HAP-1 (cell line): ENCODE results near the gene ABRACL.
"Not testable (repeated sequence)": the region's sequence is repeated elsewhere in the genome, so short reads cannot be mapped to it uniquely, and the experiment has no call there.

Source experiments
- DNase-seq, 2 experiments: peaks; one replicate each; pipeline ENCODE4 v3.0.0-alpha.2; 2016 to 2020; ENCODE audit warnings: low spot score in 2 of 2
- H3K27me3 ChIP-seq: fragments of 250-450 bp; sonication (Bioruptor Pico); 2 replicates; pipeline ENCODE4 v1.5.1; 2020; ENCODE audit warnings: low read depth, mild to moderate bottlenecking, moderate library complexity
- H3K36me3 ChIP-seq: fragments of 250-450 bp; sonication (Bioruptor Pico); replicated peaks from 2 replicates; pipeline ENCODE4 v1.5.1; 2020; ENCODE audit warnings: mild to moderate bottlenecking
- H3K4me1 ChIP-seq: fragments of 250-450 bp; sonication (Bioruptor Pico); 2 replicates; pipeline ENCODE4 v1.5.1; 2020; ENCODE audit warnings: mild to moderate bottlenecking
- H3K4me3 ChIP-seq: fragments of 250-450 bp; sonication (Bioruptor Pico); 2 replicates; pipeline ENCODE4 v1.5.1; 2020; ENCODE audit warnings: mild to moderate bottlenecking, moderate library complexity
- H3K9me3 ChIP-seq: fragments of 250-450 bp; sonication (Bioruptor Pico); 2 replicates; pipeline ENCODE4 v1.5.1; 2020; ENCODE audit warnings: mild to moderate bottlenecking, moderate library complexity
- in situ Hi-C: fragments of 300-500 bp; cut with MboI; formaldehyde crosslinking; loops from 3 replicates; pipeline ENCODE4 v1.14.3; 2020; ENCODE audit warnings: low sequenced_read_pairs, inconsistent platforms, mixed read lengths

Gene ABRACL

DNA sequence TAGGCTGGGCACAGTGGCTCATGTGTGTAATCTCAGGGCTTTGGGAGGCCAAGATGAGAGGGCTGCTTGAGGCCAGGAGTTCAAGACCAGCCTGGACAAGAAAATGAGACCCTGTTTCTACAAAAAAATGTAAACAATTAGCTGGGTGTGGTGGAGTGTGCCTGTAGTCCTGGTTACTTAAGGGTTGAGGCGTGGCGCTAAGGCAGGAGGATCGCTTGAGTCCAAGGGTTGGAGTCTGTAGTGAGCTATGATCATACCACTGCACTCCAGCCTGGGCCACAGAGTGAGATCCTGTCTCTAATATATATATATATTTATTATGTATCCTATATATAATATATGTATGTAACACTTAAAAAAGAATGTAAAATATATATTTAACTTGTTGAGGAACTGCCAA lies 7.9 kb upstream of the ABRACL start:
- H3K36me3 ChIP-seq: no peaks in the 10 kb centered on the region
- no peak for DNase-seq
- in situ Hi-C loops: no loop called here
- H3K4me3 ChIP-seq: no peak overlapping the region
- H3K27me3 ChIP-seq: no peaks in the 10 kb centered on the region
- H3K9me3 ChIP-seq: no peaks in the 10 kb centered on the region
- no peaks in the 10 kb centered on the region for H3K4me1 ChIP-seq

DNA sequence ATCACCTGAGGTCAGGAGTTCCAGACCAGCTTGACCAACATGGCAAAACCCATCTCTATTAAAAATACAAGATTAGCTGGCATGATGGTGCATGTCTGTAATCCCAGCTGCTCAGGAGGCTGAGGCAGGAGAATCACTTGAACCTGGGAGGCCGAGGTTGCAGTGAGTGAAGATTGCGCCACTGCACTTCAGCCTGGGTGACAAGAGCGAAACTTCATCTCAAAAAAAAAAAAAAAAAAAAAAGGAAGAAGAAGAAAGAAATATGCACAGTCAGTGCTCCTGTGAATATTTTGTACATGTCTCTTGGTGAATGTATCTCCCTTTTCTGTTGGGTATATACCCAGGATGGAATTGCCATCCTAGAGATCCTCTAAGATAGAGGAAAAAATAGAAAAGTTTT lies 3.1 kb upstream of the ABRACL start:
- in situ Hi-C loops, H3K4me3 ChIP-seq, H3K9me3 ChIP-seq, H3K27me3 ChIP-seq, H3K36me3 ChIP-seq, DNase-seq: not testable (repeated sequence)
- peaks cover 11% of the 10 kb centered on the region for H3K4me1 ChIP-seq

DNA sequence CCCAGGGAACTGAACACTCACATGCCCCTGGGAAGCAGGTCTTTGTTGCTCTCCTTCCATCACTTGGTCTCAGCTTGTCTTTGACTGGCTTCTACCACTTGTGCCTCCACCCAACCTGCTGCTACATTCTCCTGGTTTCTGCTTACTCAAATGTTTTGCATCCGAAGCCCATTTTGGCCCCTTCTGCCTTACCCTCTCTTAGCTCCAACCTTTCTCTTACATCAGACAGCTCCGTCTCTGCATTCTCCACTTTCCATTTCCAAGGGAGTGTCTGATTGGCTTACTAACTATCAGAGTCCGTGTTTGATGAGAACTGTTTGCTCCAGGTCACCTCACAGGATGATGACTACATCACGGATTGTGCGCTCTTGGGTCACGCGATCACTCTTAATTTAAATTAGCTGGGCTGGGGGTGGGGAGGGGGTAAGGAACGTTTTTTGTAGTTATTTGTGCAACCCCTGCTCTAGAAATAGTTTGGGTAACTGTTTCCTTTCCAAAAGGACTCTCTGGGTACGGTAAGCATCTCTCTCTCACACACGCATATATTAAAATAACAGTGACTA lies 844 bp upstream of the ABRACL start:
- Histone ChIP-seq H3K27me3 (no peaks in the 10 kb centered on the region), H3K9me3 (no peaks in the 10 kb centered on the region), H3K4me3 (peak overlapping the region; percentile 78), H3K36me3 (no peaks in the 10 kb centered on the region), H3K4me1 (peaks cover 22% of the 10 kb centered on the region)
- DNase-seq: peak in 1 of 2 experiments; percentile 26
- in situ Hi-C loops: no loop called here

DNA sequence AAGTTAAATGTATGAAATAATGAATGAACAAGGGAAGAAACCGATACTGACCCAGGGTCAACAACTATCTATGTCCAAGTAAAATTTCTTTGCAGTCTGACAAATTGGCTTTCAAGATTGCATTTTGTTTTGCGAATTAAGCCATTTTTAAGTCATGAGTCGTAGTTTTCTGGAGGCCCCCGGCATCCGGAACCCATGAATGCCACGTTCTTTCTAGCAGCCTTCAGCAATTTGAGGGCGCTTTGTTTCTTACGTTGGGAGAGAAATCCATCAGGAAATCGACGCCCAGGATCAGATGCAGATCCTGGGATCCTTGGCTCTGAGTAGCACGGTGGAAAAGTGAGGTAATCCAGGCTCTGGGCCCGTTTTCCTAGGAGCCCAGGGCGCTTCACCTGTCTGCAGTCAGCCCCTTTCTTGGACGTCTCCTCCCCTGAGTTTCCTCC lies 309 bp upstream of the ABRACL start:
- H3K27me3 ChIP-seq: no peaks in the 10 kb centered on the region
- in situ Hi-C loops: no loop called here
- peaks cover 22% of the 10 kb centered on the region for H3K4me1 ChIP-seq
- no peak for DNase-seq
- H3K36me3 ChIP-seq: no peaks in the 10 kb centered on the region
- H3K9me3 ChIP-seq: no peaks in the 10 kb centered on the region
- H3K4me3 ChIP-seq: peak overlapping the region; percentile 78

DNA sequence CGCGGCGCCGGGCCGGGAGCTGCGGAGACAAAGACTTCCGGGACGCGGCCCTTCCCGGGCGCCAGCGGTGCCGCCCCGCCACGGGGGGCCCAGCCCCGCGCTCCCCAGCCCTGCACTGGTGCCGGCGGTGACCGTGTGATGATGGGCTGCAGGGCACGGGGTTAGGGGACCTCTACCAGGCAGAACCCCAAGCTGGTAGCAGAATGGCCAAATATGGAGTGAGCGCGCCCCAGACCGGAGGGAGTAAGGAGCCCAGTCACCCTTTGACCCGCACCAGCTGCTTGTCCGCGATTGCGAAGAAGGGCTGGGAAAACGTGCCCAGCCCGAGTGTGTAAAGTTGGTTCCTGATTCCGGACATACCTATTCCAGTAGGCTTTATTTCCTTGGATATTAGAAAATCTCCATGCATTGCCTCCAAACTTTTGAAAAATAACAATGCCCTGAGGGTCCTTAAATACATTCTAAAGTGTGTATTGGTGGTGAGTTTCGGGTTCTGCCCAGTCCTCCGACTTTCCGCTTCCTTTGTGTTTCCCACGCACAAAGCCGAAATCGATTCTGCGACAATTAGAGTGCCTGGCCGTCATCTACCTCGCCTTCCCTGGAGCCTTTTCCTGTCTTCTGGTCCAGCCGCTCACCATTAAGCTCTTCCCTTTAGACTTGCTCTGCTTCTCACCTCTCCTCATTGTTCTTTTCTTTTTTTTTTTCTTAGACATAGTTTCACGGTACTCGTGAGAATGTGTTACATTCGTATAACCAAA lies 1.1 kb downstream of the ABRACL start:
- no peaks in the 10 kb centered on the region for H3K36me3 ChIP-seq
- in situ Hi-C loops: no loop called here
- H3K27me3 ChIP-seq: no peaks in the 10 kb centered on the region
- H3K4me3 ChIP-seq: peak overlapping the region; percentile 78
- peak; percentile 17 to 41 for DNase-seq
- peaks cover 22% of the 10 kb centered on the region for H3K4me1 ChIP-seq
- no peaks in the 10 kb centered on the region for H3K9me3 ChIP-seq

DNA sequence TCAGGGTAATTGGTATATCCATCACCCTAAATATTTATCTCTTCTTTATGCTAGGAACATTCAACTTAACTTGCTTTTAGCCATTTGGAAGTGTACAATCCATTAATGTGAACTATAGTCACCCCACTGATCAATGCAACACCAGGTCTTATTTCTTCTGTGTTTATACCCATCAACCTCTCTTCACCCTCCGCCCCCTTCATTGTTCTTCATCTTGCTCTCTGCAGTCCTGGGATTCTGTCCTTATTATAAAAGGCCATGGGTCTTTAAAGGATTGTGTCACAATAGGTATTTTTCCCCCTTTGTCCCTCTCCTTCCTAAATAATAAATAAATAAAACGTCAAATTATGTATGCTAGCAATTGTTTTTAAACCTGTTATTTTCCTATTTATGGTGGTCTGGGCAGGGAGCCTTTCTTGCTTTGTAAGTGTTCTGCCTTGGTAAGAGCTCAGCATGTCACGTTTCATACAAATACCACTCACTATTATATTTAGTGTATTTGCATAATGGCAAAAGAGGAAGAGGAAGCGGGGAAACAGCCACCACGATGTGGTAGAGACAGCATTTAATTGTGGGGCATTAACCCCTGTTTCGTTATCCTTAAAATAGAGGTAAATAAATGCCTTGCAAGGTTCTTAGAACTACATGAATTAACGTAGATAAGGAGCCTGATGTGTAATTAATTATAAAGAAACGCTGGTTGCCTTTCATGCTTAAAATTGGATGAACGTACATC lies 1.9 kb downstream of the ABRACL start:
- Histone ChIP-seq H3K27me3 (no peaks in the 10 kb centered on the region), H3K36me3 (no peaks in the 10 kb centered on the region), H3K4me3 (peak overlapping the region; percentile 78), H3K4me1 (peaks cover 22% of the 10 kb centered on the region), H3K9me3 (no peaks in the 10 kb centered on the region)
- peak; percentile 22 to 32 for DNase-seq
- in situ Hi-C loops: no loop called here

DNA sequence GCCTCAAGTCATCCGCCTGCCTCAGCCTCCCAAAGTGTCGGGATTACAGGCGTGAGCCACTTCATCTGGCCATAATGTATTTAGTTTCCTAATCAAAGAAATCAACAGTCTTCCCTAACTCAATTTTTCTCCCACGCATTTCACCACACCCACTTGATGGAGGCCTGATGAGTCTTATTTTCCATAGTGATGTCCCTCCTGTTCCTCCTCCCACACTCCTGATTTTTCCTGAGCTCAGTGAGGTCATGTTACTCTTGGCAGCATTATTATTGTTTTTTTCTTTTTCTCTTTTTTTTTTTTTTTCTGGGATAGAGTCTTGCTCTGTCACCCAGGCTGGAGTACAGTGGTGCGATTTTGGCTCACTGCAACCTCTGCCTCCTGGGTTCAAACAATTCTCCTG lies 8.9 kb downstream of the ABRACL start:
- Histone ChIP-seq H3K4me1 (no peaks in the 10 kb centered on the region), H3K27me3 (no peaks in the 10 kb centered on the region), H3K4me3 (no peak overlapping the region), H3K9me3 (no peaks in the 10 kb centered on the region), H3K36me3 (peaks cover 1% of the 10 kb centered on the region)
- in situ Hi-C loops: no loop called here
- DNase-seq: no peak

DNA sequence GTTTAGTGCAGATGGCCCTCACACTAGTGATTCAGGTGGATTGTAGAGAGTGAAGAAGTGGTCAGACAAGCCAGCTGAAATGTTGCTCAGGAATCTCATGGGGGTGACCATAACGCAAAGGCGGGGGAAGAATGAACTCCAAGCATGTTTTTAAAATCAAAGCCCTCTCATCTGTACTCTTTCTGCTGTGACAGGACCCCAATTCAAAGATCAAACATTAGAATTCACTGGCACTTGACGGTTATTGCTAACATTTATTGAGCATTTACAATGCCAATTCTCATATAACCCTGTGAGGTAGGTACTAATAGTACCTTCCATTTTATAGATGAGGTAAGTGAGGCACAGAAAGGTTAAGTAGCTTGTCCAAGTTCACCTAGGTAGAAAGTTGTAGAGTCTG lies 15.7 kb downstream of the ABRACL start:
- Histone ChIP-seq H3K4me1 (no peaks in the 10 kb centered on the region), H3K4me3 (no peak overlapping the region), H3K27me3 (no peaks in the 10 kb centered on the region), H3K36me3 (peaks cover 4% of the 10 kb centered on the region), H3K9me3 (no peaks in the 10 kb centered on the region)
- DNase-seq: no peak
- in situ Hi-C loops: no loop called here

DNA sequence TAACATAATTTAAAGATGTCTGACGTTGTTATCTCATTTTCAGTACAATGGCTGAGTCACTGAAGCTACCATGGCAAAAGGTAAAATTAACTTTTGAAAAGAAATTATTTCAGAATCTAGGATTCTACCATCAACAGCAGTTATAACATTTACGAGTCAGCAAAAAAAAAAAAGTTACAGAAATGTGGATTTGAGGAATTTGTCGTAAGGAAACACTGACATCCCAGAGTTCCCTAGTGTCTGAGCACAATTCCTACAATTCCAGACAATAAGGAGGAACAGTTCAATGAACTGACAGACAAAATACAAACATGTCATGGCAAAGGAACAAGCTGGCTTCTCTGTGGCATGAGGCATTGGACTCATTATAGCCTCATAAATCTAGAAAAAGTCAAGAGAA lies 19.1 kb downstream of the ABRACL start:
- Histone ChIP-seq H3K27me3 (no peaks in the 10 kb centered on the region), H3K4me3 (no peak overlapping the region), H3K9me3 (no peaks in the 10 kb centered on the region), H3K36me3 (peaks cover under 1% of the 10 kb centered on the region; the same call in 1 of the 2 replicates), H3K4me1 (no peaks in the 10 kb centered on the region)
- DNase-seq: no peak
- in situ Hi-C loops: no loop called here

DNA sequence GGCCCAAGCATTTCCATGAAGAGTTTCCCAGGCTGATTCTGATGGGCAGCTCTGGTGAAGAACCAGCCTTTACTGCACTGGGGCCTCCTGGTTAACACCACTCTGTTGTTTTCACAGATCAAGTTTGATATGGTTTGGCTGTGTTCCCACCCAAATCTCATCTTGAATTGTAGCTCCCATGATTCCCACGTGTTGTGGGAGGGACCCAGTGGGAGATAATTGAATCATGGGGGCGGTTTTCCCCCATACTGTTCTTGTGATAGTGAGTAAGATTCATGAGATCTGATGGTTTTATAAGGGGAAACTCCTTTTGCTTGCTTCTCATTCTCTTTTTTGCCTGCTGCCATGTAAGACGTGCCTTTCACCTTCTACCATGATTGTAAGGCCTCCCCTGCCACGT lies 20.4 kb downstream of the ABRACL start:
- H3K9me3 ChIP-seq, H3K36me3 ChIP-seq, H3K27me3 ChIP-seq, in situ Hi-C loops, DNase-seq, H3K4me3 ChIP-seq, H3K4me1 ChIP-seq: not testable (repeated sequence)

DNA sequence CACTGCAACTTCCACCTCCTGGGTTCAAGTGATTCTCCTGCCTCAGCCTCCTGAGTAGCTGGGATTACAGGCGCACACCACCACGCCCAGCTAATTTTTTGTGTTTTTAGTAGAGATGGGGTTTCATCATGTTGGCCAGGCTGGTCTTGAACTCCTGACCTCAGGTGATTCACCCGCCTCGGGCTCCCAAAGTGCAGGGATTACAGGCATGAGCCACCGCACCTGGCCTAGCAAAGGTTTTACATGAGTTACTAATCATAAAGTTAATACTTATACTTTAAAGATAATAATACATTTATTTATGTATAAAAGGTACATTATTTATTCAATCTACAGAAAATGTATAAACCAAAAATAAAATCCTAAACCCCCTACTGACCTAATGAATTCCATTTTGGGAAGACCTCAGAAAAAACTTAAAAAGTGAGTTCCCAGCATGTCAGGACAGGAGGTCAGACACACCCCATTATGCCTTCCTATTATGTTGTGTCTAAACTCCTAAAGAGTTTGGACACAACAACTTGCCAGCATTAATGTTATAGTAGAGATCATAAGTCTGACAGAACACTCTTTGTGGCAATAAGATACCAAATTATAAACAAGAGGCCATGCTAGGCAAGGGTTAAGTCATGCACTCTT lies 21.7 kb downstream of the ABRACL start:
- H3K4me1 ChIP-seq, H3K9me3 ChIP-seq, in situ Hi-C loops, H3K4me3 ChIP-seq, DNase-seq, H3K36me3 ChIP-seq, H3K27me3 ChIP-seq: not testable (repeated sequence)

DNA sequence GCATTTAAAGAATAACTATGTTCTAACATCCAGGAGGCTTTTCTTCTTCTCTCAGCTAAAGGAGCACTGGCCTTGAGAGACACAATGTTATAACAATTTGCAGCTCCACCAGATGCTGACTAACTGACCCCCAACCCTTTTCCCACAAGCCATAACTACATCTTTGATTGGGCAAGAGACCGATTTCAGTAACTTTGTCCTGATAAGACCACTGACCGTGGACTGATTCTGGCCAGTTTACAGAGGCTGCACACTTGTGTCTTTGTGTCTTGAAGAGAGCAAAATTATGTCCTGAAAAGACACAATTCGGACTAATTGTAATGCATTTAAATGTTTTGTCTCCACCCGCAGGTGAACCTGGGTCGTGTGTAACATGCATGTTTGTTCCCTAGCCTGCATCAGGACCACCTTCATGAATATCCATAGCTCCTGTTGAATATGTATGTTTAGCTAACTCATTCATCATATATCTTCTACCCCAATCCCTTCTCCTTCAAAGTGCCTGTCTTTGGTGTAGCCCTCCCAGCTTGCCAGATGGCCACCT lies 22.3 kb downstream of the ABRACL start:
- H3K4me1 ChIP-seq: no peaks in the 10 kb centered on the region
- no peaks in the 10 kb centered on the region for H3K27me3 ChIP-seq
- no peaks in the 10 kb centered on the region for H3K36me3 ChIP-seq
- H3K4me3 ChIP-seq: no peak overlapping the region
- no peak for DNase-seq
- no peaks in the 10 kb centered on the region for H3K9me3 ChIP-seq
- in situ Hi-C loops: no loop called here

DNA sequence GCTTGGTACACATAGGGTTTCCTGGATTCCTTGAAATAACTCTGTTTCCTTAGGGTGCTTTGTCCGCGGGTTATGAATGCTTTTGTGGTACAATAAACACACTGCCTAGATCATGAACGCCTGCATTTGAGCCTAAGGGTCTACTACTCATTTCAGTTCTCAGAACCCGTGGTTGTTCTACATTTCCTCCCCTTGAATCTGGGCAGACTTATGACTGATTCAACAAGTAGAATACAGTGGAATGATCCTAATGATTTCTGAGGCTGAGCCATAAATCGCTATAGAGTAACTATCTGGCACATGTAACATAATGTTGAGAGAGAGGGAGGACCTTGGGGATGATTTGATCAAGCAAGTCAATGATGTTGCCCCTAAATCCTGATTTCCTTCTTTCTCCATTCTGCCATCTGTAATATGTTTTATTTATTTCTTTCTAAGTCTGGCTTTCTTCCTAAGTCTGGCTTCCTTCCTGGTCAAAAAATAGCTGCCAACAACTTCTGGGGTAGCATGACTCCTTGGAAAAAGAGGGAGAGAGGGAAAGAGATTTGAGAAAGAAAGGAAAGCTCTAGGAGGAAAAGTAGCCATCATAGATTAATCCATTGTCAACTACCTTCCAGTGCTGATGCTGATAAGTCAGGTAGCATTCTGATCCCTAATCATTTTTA lies 23.0 kb downstream of the ABRACL start:
- Histone ChIP-seq H3K36me3 (no peaks in the 10 kb centered on the region), H3K27me3 (no peaks in the 10 kb centered on the region), H3K9me3 (no peaks in the 10 kb centered on the region), H3K4me3 (no peak overlapping the region), H3K4me1 (no peaks in the 10 kb centered on the region)
- DNase-seq: no peak
- in situ Hi-C loops: no loop called here
